DOHH2 (cell line): ENCODE data around the gene OR8D1.

Experiments
- H3F3A ChIP-seq: fragments of 200-600 bp; sonication (generic), shearing (Covaris generic); 2 replicates; pipeline ENCODE4 v1.6.0; 2016; ENCODE audit warnings: antibody characterized with exemption, mild to moderate bottlenecking; ENCODE audit not compliant: control insufficient read depth, insufficient read depth
- H3K27ac ChIP-seq: fragments of 200-600 bp; sonication (generic); 2 replicates; pipeline ENCODE4 v1.5.1; 2014; ENCODE audit warnings: low read depth, mild to moderate bottlenecking, low read length, moderate library complexity
- H3K27me3 ChIP-seq: fragments of 200-600 bp; sonication (generic); 2 replicates; pipeline ENCODE4 v1.6.1; 2014; ENCODE audit warnings: mild to moderate bottlenecking, low read length, mixed read lengths; ENCODE audit not compliant: control insufficient read depth
- H3K36me3 ChIP-seq: fragments of 200-600 bp; sonication (generic); 2 replicates; pipeline ENCODE4 v1.6.1; 2014; ENCODE audit warnings: mild to moderate bottlenecking, low read length, moderate library complexity, mixed read lengths; ENCODE audit not compliant: control insufficient read depth
- H3K4me1 ChIP-seq: fragments of 200-600 bp; sonication (generic); 2 replicates; pipeline ENCODE4 v1.6.1; 2014; ENCODE audit warnings: mild to moderate bottlenecking, low read length, mixed read lengths; ENCODE audit not compliant: control insufficient read depth
- H3K4me2 ChIP-seq: fragments of 200-600 bp; sonication (generic); 2 replicates; pipeline ENCODE4 v1.6.0; 2014; ENCODE audit warnings: mild to moderate bottlenecking, low read length, moderate library complexity
- H3K4me3 ChIP-seq: fragments of 200-600 bp; sonication (generic); 2 replicates; pipeline ENCODE4 v1.5.1; 2014; ENCODE audit warnings: mild to moderate bottlenecking, low read length, mixed read lengths
- H3K79me2 ChIP-seq: fragments of 200-600 bp; sonication (generic); 2 replicates; pipeline ENCODE4 v1.6.1; 2014; ENCODE audit warnings: mild to moderate bottlenecking, low read length, mixed read lengths; ENCODE audit not compliant: control insufficient read depth
- H3K9me2 ChIP-seq: fragments of 200-600 bp; sonication (generic); replicated peaks from 2 replicates; pipeline ENCODE4 v1.6.1; 2014; ENCODE audit warnings: mild to moderate bottlenecking, low read length, mixed read lengths; ENCODE audit not compliant: control insufficient read depth
- H3K9me3 ChIP-seq: fragments of 200-600 bp; sonication (generic); 2 replicates; pipeline ENCODE4 v1.6.1; 2014; ENCODE audit warnings: antibody characterized with exemption, low read length, mixed read lengths; ENCODE audit not compliant: control insufficient read depth, insufficient read depth
- H4K20me1 ChIP-seq: fragments of 200-600 bp; sonication (generic); 2 replicates; pipeline ENCODE4 v1.6.0; 2014; ENCODE audit warnings: low read depth, mild to moderate bottlenecking, antibody characterized with exemption, low read length, moderate library complexity; ENCODE audit not compliant: control insufficient read depth, insufficient read depth
- CTCF ChIP-seq: fragments of 200-600 bp; sonication (generic); IDR thresholded peaks from one replicate; pipeline ENCODE4 v1.5.1; 2014; ENCODE audit warnings: antibody characterized with exemption, mild to moderate bottlenecking, low read depth, low read length; ENCODE audit not compliant: poor library complexity, severe bottlenecking
- EZH2phosphoT487 ChIP-seq: fragments of 200-600 bp; sonication (generic); IDR thresholded peaks from 2 replicates; pipeline ENCODE4 v1.6.1; 2017; ENCODE audit warnings: borderline replicate concordance, mild to moderate bottlenecking, antibody characterized with exemption, low read length, moderate library complexity, mixed read lengths

OR8D1 gene

GRCh38 chr11:124302347-124303125 is 11.2 kb downstream of the OR8D1 start:
- H3K9me2 ChIP-seq, result no peaks in the 10 kb centered on the region
- H4K20me1 ChIP-seq, result no peaks in the 10 kb centered on the region
- TF ChIP-seq CTCF (no peak), EZH2phosphoT487 (no peak)
- no peaks in the 10 kb centered on the region for H3F3A ChIP-seq
- H3K9me3 ChIP-seq, result no peaks in the 10 kb centered on the region
- peaks cover 6% of the 10 kb centered on the region; the same call in 1 of the 2 replicates for H3K27me3 ChIP-seq
- no peak overlapping the region for H3K4me3 ChIP-seq
- H3K4me2 ChIP-seq, result no peak overlapping the region
- H3K27ac ChIP-seq, result no peak overlapping the region
- H3K36me3 ChIP-seq, result no peaks in the 10 kb centered on the region
- H3K79me2 ChIP-seq, result no peaks in the 10 kb centered on the region
- no peaks in the 10 kb centered on the region for H3K4me1 ChIP-seq

GRCh38 chr11:124301548-124301947 is 12.2 kb downstream of the OR8D1 start:
- peaks cover under 1% of the 10 kb centered on the region; the same call in 1 of the 2 replicates for H3K27me3 ChIP-seq
- no peaks in the 10 kb centered on the region for H3K36me3 ChIP-seq
- H4K20me1 ChIP-seq, result no peaks in the 10 kb centered on the region
- no peaks in the 10 kb centered on the region for H3F3A ChIP-seq
- H3K79me2 ChIP-seq, result no peaks in the 10 kb centered on the region
- H3K4me1 ChIP-seq, result no peaks in the 10 kb centered on the region
- no peak overlapping the region for H3K27ac ChIP-seq
- TF ChIP-seq EZH2phosphoT487, result no peak
- no peak for TF ChIP-seq CTCF
- no peak overlapping the region for H3K4me3 ChIP-seq
- no peaks in the 10 kb centered on the region for H3K9me3 ChIP-seq
- no peak overlapping the region for H3K4me2 ChIP-seq
- H3K9me2 ChIP-seq, result no peaks in the 10 kb centered on the region

GRCh38 chr11:124297921-124298320 is 15.8 kb downstream of the OR8D1 start:
- Histone ChIP-seq H3K36me3 (no peaks in the 10 kb centered on the region), H3K4me2 (no peak overlapping the region), H3K27me3 (no peaks in the 10 kb centered on the region), H3K4me1 (no peaks in the 10 kb centered on the region), H3K9me3 (no peaks in the 10 kb centered on the region), H3K79me2 (no peaks in the 10 kb centered on the region), H4K20me1 (no peaks in the 10 kb centered on the region), H3K9me2 (no peaks in the 10 kb centered on the region), H3K27ac (no peak overlapping the region), H3K4me3 (no peak overlapping the region), H3F3A (no peaks in the 10 kb centered on the region)
- TF ChIP-seq CTCF (no peak), EZH2phosphoT487 (no peak)
